ENCODE measurements around the gene RSPH6A. TPM values are rescaled to one million over a fixed set of nuclear protein-coding genes. Genes with fewer than 3 reads are reported as not detected.

Gene RSPH6A
- total and polyA plus RNA-seq, 2 of the 13 experiments (the other 11 are each of a cell fraction or from before 2014, with no cell fraction given), result 0.07 TPM; not detected in 1

GRCh38 chr19:45770192-45771101 lies 44.7 kb downstream of the RSPH6A start (continued):
- TF ChIP-seq ZNF318 (CRISPR knock-in tag; IDR thresholded peaks at IDR 0.05) (0 out of 2 replicates have a peak, but pooled peaks have one; percentile 67), KDM3A (CRISPR knock-in tag; IDR thresholded peaks at IDR 0.05; ENCODE audit: low read depth) (peak; percentile 94), BCL6 (CRISPR knock-in tag; IDR thresholded peaks at IDR 0.05) (no peak; the same call in 1 of the 2 replicates), PLSCR1 (CRISPR knock-in tag; IDR thresholded peaks at IDR 0.05; ENCODE audit: borderline replicate concordance) (no peak), HNRNPL (IDR thresholded peaks at IDR 0.05; ENCODE audit: low read depth, low read length) (peak; percentile 43; the same call in 1 of the 2 replicates), ONECUT2 (CRISPR knock-in tag; IDR thresholded peaks at IDR 0.05) (no peak), ZNF704 (CRISPR knock-in tag; IDR thresholded peaks at IDR 0.05; ENCODE audit: borderline replicate concordance) (peak; percentile 51; the same call in 1 of the 2 replicates), DRAP1 (CRISPR knock-in tag; IDR thresholded peaks at IDR 0.05) (peak; percentile 74), MAFF (IDR thresholded peaks at IDR 0.05; ENCODE audit: low read depth, low read length) (no peak), HIVEP1 (CRISPR knock-in tag; IDR thresholded peaks at IDR 0.05) (peak; percentile 73; the same call in 1 of the 2 replicates), TFDP2 (CRISPR knock-in tag; IDR thresholded peaks at IDR 0.05) (peak; percentile 30; the same call in 1 of the 2 replicates), SNAPC5 (CRISPR knock-in tag; IDR thresholded peaks at IDR 0.05; ENCODE audit: borderline replicate concordance) (no peak), RARG (CRISPR knock-in tag; IDR thresholded peaks at IDR 0.05; ENCODE audit: low read depth) (no peak)

Measured in HepG2 (cell line).